HG03159 (cell line): Measurements from ENCODE around the gene TNFRSF18.
"Not testable (repeated sequence)": the region's sequence is repeated elsewhere in the genome, so short reads cannot be mapped to it uniquely, and the experiment has no call there.

Experiments
- ATAC-seq: cut with Tn5 transposase; IDR thresholded peaks from one replicate; pipeline ENCODE4 v1.9.1; 2021; ENCODE audit warnings: mild to moderate bottlenecking, moderate library complexity; ENCODE audit not compliant: unreplicated experiment

The TNFRSF18 gene

GRCh38 chr1:1206376-1206965, at the start of gene TNFRSF18:
TNFRSF18 (minus strand) TSS chr1:1206592; CDS start chr1:1206571, 21 bp downstream.
- no peak for ATAC-seq

DNA sequence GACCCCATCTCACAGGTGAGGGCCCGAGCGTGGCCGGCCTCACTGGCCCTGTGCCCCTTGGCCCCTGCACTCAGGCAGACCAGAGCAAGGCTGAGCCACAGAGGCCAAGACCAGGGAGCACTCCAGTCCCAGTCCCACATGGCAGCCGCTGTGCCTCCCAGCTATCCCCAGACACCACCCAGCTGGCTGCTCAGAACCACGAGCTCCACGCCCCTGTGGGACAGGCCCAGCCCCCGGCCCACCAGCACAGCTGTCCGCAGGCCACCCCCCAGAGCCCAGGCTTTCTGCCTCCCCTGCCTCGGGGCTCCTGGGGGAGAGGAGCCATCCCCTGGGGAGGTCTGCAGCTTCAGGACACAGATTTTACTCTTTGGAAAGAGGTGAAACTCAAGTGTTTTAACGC, 49.2 kb upstream of the TNFRSF18 start:
- no peak for ATAC-seq

- no peak for ATAC-seq
Measured at GRCh38 chr1:1255078-1255477, 48.7 kb upstream of the TNFRSF18 start.

DNA sequence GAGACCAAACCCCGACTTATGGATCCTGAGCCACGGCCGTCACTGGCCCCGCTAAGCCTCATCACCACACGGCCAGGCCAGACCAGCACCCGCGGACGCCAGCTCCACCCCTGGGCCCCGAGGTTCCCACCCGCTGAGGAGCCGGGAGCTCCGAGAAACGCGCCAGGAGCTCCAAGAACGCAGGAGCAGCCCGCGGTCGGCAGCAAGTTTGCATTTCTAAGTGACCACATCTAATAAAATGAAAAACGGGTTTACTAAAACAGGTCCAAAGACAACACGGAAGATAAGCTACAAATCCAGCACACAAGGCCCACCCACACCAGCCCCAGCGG, 48.2 kb upstream of the TNFRSF18 start:
- no peak for ATAC-seq

DNA sequence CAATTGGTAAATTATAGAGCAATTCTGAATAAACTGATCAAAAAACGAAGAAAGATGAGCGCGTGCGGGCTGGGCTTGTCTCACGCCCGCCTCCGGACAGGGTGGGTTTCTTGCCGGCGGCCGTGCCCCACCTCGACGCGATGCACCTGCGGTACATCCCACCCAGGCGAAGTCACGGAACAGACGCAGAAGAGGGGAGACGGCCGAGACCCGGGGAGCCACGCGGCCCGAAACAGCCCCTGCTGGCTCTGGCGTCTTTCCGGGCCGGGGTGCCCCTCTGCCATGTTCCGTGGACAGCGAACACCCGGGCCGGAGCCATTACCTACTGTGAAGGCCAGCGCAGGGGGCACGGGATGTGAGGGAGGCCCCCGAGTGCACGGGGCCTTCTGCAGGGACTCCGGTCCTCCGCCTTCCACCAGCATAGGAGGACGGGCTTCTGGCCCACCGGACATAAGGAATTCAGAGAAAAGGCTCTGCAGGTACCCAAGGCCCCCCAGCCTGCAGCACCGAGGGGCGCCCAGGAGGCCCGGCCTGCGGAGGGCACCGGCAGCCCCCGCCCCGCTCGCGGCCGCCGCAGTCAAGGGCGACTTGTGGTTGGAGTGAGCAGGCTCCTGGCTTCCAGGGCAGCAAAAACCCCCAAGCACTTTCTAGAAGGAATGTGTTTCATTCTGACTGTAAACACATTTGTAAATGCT, 47.7 kb upstream of the TNFRSF18 start:
- no peak for ATAC-seq

DNA sequence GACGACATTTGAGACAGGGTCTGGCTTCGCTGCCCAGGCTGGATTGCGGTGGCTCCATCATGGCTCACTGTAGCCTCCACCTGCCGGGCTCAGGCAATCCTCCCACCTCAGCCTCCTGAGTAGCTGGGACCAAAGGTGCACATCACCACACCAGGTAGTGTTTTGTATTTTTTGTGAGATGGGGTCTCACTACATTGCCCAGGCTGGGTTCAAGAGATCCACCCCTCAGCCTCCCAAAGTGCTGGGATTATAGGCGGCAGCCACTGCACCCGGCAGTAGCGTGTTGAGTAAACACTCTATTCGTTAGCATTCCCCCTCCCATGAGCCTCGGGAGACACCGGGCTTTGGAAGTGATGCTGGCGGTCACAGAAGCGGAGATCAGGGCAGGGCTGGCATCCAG, 46.9 kb upstream of the TNFRSF18 start:
- ATAC-seq: no peak

DNA sequence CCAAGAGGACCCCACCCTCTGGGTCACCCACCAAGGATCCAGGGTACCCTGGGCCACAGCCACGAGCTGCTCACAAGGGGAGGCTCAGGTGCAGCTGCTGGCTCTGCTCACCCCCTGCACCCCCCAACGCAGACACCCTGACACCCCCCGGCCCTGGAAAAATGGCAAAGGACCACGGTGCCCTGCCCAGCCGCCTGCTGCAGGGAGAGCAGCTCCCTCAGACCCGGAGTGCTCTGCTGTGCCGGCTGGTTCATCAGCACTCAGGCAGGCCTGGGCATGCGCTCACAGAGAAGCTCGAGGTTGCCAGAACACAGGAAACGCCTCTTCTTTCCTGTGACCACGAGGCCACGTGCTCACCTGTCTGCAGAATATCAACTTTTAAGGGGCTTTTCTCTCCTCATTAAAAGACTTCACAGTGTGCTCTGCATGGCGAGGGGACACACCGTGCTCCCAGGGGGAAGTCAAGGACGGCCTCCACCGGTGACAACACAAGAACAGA, 44.4 kb upstream of the TNFRSF18 start:
- ATAC-seq: no peak

GRCh38 chr1:1248009-1248913, 41.9 kb upstream of the TNFRSF18 start:
- ATAC-seq: not testable (repeated sequence)

GRCh38 chr1:1247341-1247913, 41.0 kb upstream of the TNFRSF18 start:
- ATAC-seq: no peak

GRCh38 chr1:1246577-1247340, 40.4 kb upstream of the TNFRSF18 start, which contains the start of gene C1QTNF12:
C1QTNF12 (minus strand) TSS chr1:1246722; CDS start chr1:1246690, 32 bp downstream.
- ATAC-seq: no peak

DNA sequence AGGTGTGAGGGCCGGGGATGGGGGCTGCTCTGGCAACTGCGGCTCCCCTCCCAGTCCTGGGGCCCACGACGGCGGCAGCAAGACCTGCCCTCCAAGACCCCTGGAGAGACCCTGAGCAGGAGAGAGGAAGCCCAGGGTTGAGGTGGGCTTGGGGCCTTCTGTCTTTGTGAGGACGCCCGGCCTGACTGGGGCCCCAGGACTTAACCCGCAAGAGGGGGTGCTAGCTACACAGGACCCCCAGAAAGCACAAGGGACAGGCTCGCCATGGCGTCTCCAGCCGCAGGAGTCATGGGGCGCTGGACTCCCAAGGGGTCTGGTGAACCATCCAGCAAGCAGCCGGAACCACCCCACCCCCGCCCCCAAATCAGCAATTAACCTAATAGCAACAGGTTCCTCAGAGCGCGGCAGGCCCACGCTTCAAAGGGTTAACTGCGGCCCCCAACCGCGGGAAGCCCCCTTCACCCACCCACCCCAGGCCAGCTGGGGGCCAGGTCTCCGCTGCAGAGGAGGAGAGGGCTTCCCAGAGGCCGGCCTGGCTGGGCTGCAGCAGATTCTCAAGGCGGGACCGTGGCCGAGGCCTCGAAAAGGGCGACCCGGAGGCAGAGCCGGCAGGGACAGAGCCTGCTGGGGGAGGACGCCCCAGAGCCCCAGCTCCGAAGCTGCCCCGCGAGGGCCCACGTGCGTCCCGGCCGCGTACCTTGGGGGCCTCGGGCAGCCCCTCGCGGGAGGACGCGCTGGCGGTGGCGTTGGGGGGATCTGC, 39.6 kb upstream of the TNFRSF18 start:
- ATAC-seq: no peak

DNA sequence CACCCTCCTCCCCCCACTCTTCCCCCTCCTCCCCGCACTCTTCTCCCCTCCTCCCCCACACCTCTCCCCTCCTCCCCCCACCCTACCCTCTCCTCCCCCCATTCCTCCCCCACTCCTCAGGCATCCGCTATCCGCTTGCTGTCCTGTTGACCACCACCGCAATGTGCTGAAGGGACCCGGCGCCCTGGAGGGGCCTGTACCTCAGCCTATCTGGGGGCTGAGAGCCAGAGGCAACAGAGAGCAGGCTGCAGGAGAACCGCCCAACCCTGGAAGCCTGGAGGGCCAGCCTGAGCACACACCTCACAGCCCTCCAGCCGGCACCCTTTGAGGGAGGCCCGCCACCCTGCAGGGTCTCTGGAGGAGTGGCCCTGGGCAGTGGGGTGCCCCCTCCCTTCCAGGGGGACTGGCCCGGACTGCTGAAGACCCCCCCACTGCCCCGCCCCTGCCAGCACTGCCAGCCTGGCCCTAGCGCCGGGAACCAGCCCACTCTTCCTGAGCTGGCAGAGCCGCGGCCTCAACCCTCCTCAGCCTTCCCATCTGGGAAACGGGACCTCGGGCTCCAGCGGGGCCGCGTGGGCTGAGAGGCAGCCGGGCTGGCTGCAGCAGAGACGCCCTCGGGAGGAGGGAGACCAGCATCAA, 38.9 kb upstream of the TNFRSF18 start:
- no peak for ATAC-seq

- no peak for ATAC-seq
Measured at GRCh38 chr1:1244192-1244811, 37.9 kb upstream of the TNFRSF18 start.

- no peak for ATAC-seq
Measured at GRCh38 chr1:1243807-1244191, 37.4 kb upstream of the TNFRSF18 start.

DNA sequence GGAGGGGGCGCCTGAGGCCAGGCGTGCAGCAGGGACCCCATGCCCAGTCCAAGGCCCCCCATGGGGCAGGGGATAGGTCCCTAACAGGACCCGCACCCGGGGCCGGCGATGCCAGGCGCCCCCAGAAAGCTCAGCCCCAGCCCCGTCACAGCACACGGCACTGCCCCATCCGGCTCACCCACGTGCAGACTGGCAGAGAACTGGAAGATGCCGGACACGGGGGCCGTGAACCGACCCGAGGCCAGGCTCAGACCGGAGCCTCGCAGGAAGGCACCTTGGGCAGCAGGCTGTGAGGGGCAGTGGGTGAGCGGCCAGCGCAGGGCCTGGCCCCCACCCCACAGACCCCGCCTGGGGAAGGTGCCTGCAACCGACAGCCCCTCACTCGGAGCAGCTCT, 36.9 kb upstream of the TNFRSF18 start:
- no peak for ATAC-seq

DNA sequence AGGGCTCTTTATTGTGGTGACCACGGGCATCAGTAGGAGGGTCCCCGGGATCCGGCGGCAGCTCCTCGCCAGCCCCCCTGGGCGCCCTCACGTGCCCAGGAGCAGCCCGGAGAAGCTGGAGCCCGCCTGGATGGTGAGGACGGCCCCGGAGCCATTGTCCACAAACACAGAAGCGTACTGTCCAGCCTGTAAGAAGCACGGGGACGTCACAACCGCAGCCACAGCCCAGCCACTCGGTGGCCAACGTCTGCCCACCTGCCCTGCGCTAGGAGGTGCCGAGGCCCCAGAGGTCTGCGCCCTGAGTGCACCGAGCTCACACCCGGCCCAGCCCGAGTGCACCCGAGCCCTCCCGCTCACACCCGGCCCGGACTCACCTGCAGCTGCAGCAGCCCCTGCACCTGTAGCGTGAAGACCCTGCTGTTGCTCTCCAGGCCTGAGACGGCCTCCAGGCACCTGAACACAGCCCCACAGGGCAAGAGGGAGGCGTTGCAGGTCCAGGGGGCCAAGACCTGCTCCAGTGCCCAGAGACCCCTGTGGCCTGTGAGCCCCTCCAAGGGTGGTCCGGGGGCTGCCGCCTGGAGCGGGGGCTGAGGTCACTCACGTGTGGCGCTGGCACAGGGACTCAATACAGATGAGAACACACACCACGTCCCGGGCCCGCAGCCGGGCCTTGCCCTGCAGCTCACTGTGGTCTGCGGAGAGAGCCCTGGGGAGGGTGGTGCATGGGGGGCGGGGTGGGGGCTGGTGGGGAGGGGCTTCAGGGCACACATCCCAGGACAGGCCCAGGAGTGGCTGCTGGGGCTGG, 36.3 kb upstream of the TNFRSF18 start:
- ATAC-seq: no peak

- no peak for ATAC-seq
Measured at GRCh38 chr1:1241588-1242219, 35.3 kb upstream of the TNFRSF18 start.
